Measurements from ENCODE around the gene TEX54.
"Not testable (repeated sequence)": the region's sequence is repeated elsewhere in the genome, so short reads cannot be mapped to it uniquely, and the experiment has no call there.

Gene TEX54

GRCh38 chr11:62855571-62856332 is 23.1 kb upstream of the TEX54 start:
- FAIRE-seq (peak; percentile 35), DNase-seq (ENCODE audit: low spot score) (peak; percentile 98)

GRCh38 chr11:62854825-62855570 is 22.4 kb upstream of the TEX54 start:
- FAIRE-seq (no peak), DNase-seq (ENCODE audit: low spot score) (no peak)

- no peak for FAIRE-seq
- DNase-seq (ENCODE audit: low spot score): no peak
Measured at GRCh38 chr11:62854013-62854824, 21.6 kb upstream of the TEX54 start.

GRCh38 chr11:62853279-62853965 is 20.8 kb upstream of the TEX54 start:
- no peak for DNase-seq (ENCODE audit: low spot score)

GRCh38 chr11:62852523-62853188 is 20.0 kb upstream of the TEX54 start:
- no peak for FAIRE-seq
- no peak for DNase-seq (ENCODE audit: low spot score)

More at GRCh38 chr11:62853279-62853965, 20.8 kb upstream of the TEX54 start:
- FAIRE-seq: no peak

GRCh38 chr11:62851807-62852522 is 19.3 kb upstream of the TEX54 start:
- no peak for FAIRE-seq

GRCh38 chr11:62850911-62851806 is 18.5 kb upstream of the TEX54 start:
- no peak for FAIRE-seq
- no peak for DNase-seq (ENCODE audit: low spot score)

More at GRCh38 chr11:62851807-62852522, 19.3 kb upstream of the TEX54 start:
- no peak for DNase-seq (ENCODE audit: low spot score)

GRCh38 chr11:62847767-62848314 is 15.2 kb upstream of the TEX54 start:
- FAIRE-seq (no peak), DNase-seq (ENCODE audit: low spot score) (no peak)

- FAIRE-seq (no peak), DNase-seq (ENCODE audit: low spot score) (no peak)
Measured at GRCh38 chr11:62846177-62846576, 13.5 kb upstream of the TEX54 start.

GRCh38 chr11:62844154-62844553 is 11.5 kb upstream of the TEX54 start:
- DNase-seq (ENCODE audit: low spot score) (no peak), FAIRE-seq (no peak)

- FAIRE-seq (no peak), DNase-seq (ENCODE audit: low spot score) (no peak)
Measured at GRCh38 chr11:62843466-62843865, 10.8 kb upstream of the TEX54 start.

GRCh38 chr11:62842891-62843290 is 10.2 kb upstream of the TEX54 start:
- DNase-seq (ENCODE audit: low spot score); FAIRE-seq: not testable (repeated sequence)

GRCh38 chr11:62842171-62842741 is 9.6 kb upstream of the TEX54 start:
- FAIRE-seq (no peak), DNase-seq (ENCODE audit: low spot score) (no peak)

GRCh38 chr11:62841361-62842170 is 8.9 kb upstream of the TEX54 start:
- DNase-seq (ENCODE audit: low spot score) (peak; percentile 92), FAIRE-seq (peak; percentile 99)

- peak; percentile 21 for DNase-seq (ENCODE audit: low spot score)
- not testable (repeated sequence) for FAIRE-seq
Measured at GRCh38 chr11:62840721-62841360, 8.2 kb upstream of the TEX54 start.

- DNase-seq (ENCODE audit: low spot score): peak; percentile 88
- FAIRE-seq: no peak
Measured at GRCh38 chr11:62839050-62839945, 6.7 kb upstream of the TEX54 start, which contains the start of gene WDR74. WDR74 (minus strand) TSS chr11:62839590; CDS start chr11:62839570, 20 bp downstream.

Data from urothelium cell line (cell line).